AG04449 (cell line): ENCODE data around the gene GRIP2.

Experiments used
- CTCF ChIA-PET: fragments of 350-600 bp; formaldehyde crosslinking; extraction: SDS; loops from one replicate; lab custom pipeline; 2021; ENCODE audit warnings: antibody characterized with exemption; lab: Yijun Ruan, JAX
- POLR2A ChIA-PET: fragments of 400-600, 350-600 bp; formaldehyde crosslinking; extraction: SDS; loops from one replicate; lab custom pipeline; 2020; ENCODE audit warnings: antibody characterized with exemption, inconsistent platforms; lab: Yijun Ruan, JAX
- DNase-seq: peaks from one replicate; pipeline ENCODE4 v3.0.0-alpha.2; 2010; ENCODE audit warnings: low read depth, low spot score
- H3K4me3 ChIP-seq: 2 replicates; pipeline ENCODE4 v1.5.1; 2011; ENCODE audit warnings: low read depth, mild to moderate bottlenecking, control low read depth, low read length
- CTCF ChIP-seq: IDR thresholded peaks from one replicate; pipeline ENCODE4 v1.5.1; 2011; ENCODE audit warnings: mild to moderate bottlenecking, moderate library complexity, low read length, control low read depth, inconsistent platforms; ENCODE audit not compliant: insufficient read depth; ENCODE audit errors: missing control alignments

GRIP2 gene

GRCh38 chr3:14440531-14441239 is 99.5 kb downstream of the GRIP2 start:
- ChIA-PET POLR2A (interaction anchor here (0.9 kb wide), 1 partner anchor 11 kb away, joined by 3 read pairs; no protein-coding TSS in a partner anchor), CTCF (interaction anchor here (1.6 to 3.9 kb wide), 2 partner anchors 12 to 237 kb away, joined by 8 to 12 read pairs; no protein-coding TSS in a partner anchor)
- DNase-seq = no peak
- no peak for TF ChIP-seq CTCF
- no peak overlapping the region for H3K4me3 ChIP-seq

- CTCF ChIA-PET = interaction anchor here (1.2 to 3.9 kb wide), 3 partner anchors 12 to 237 kb away, joined by 4 to 12 read pairs (median 8); no protein-coding TSS in a partner anchor
- H3K4me3 ChIP-seq = no peak overlapping the region
- TF ChIP-seq CTCF = no peak
- POLR2A ChIA-PET = no interaction called here
- DNase-seq = no peak
Measured at GRCh38 chr3:14440168-14440518, 100.0 kb downstream of the GRIP2 start.

- no peak for DNase-seq
- POLR2A ChIA-PET = interaction anchor here (0.7 kb wide), 1 partner anchor 167 kb away, joined by 3 read pairs; no protein-coding TSS in a partner anchor
- no peak overlapping the region for H3K4me3 ChIP-seq
- no peak for TF ChIP-seq CTCF
- CTCF ChIA-PET = interaction anchor here (0.7 to 3.9 kb wide), 6 partner anchors 8 to 236 kb away, joined by 3 to 12 read pairs (median 4); no protein-coding TSS in a partner anchor
Measured at GRCh38 chr3:14439501-14440167, 100.5 kb downstream of the GRIP2 start.
